Bronchus fibroblast of lung (primary cell): Measurements from ENCODE around the gene CACNA1B. TPM values are rescaled to one million over a fixed set of nuclear protein-coding genes. Genes with fewer than 3 reads are reported as not detected.

Experiments used
- total RNA-seq: library from RNA; depleted of rRNA; stranded (reverse); fragments of >200 nt; gene quantifications from 2 replicates; pipeline ENCODE4 v1.2.3, GENCODE V29; 2015

The CACNA1B gene
- under 0.01 TPM in 2 replicates for total RNA-seq

GRCh38 chr9:137877506-137878122 lies at the start of gene CACNA1B:
TSS of gene CACNA1B (plus strand) at chr9:137877782. CDS start at chr9:137877934, 152 bp downstream.

